Measurements from ENCODE around the gene MAML3. TPM values are rescaled to one million over a fixed set of nuclear protein-coding genes. Genes with fewer than 3 reads are reported as not detected.

The MAML3 gene
- total RNA-seq, 1 donor from 2014 or later = 6.7 TPM

- DNase-seq = peak; percentile 24
These were observed 295.4 kb downstream of the MAML3 start for GRCh38 chr4:139858436-139859205.

GRCh38 chr4:139857977-139858376, 296.0 kb downstream of the MAML3 start:
- DNase-seq = no peak

GRCh38 chr4:139857021-139857420, 297.0 kb downstream of the MAML3 start:
- no peak for DNase-seq

- DNase-seq = no peak
These were observed 299.1 kb downstream of the MAML3 start for GRCh38 chr4:139854668-139855403.

- no peak for DNase-seq
These were observed 300.7 kb downstream of the MAML3 start for GRCh38 chr4:139853309-139853708.

GRCh38 chr4:139852612-139853269, 301.2 kb downstream of the MAML3 start:
- DNase-seq = no peak

GRCh38 chr4:139851639-139852038, 302.3 kb downstream of the MAML3 start:
- no peak for DNase-seq

GRCh38 chr4:139851133-139851532, 302.9 kb downstream of the MAML3 start:
- DNase-seq = no peak

- DNase-seq = no peak
These were observed 304.8 kb downstream of the MAML3 start for GRCh38 chr4:139849219-139849618.

- DNase-seq = no peak
These were observed 306.0 kb downstream of the MAML3 start for GRCh38 chr4:139848028-139848427.

- no peak for DNase-seq
These were observed 306.4 kb downstream of the MAML3 start for GRCh38 chr4:139847602-139848001.

GRCh38 chr4:139846766-139847165, 307.2 kb downstream of the MAML3 start:
- DNase-seq = no peak

GRCh38 chr4:139845453-139846093, 308.4 kb downstream of the MAML3 start:
- DNase-seq = no peak

- no peak for DNase-seq
These were observed 309.4 kb downstream of the MAML3 start for GRCh38 chr4:139844459-139845036.

- no peak for DNase-seq
These were observed 309.9 kb downstream of the MAML3 start for GRCh38 chr4:139844057-139844456.

GRCh38 chr4:139843641-139844040, 310.3 kb downstream of the MAML3 start:
- DNase-seq = no peak

GRCh38 chr4:139841464-139842195, 312.4 kb downstream of the MAML3 start:
- no peak for DNase-seq

GRCh38 chr4:139840773-139841172, 313.2 kb downstream of the MAML3 start:
- DNase-seq = no peak

GRCh38 chr4:139839403-139840031, 314.5 kb downstream of the MAML3 start:
- peak; percentile 62 for DNase-seq

GRCh38 chr4:139838811-139839210, 315.2 kb downstream of the MAML3 start:
- no peak for DNase-seq

GRCh38 chr4:139834981-139835391, 319.0 kb downstream of the MAML3 start:
- DNase-seq = no peak

Measured in skin of body (tissue), 2 donors.